Measurements from ENCODE around the gene ICOS. TPM values are rescaled to one million over a fixed set of nuclear protein-coding genes. Genes with fewer than 3 reads are reported as not detected.

ICOS gene
- total RNA-seq, 2 experiments from 2014 or later = 61.8 to 63.0 TPM

GRCh38 chr2:203900253-203900652 is 36.3 kb upstream of the ICOS start:
- no peaks in the 10 kb centered on the region for H3K27me3 Mint-ChIP-seq
- no peak for DNase-seq
- CTCF ChIA-PET = interaction anchor here (1.0 to 2.8 kb wide), 2 partner anchors 9 to 13 kb away, joined by 3 to 10 read pairs; no protein-coding TSS in a partner anchor
- POLR2A ChIA-PET = interaction anchor here (0.6 to 26.2 kb wide), 3 partner anchors 9 to 41 kb away, joined by 3 to 593 read pairs (median 3); partner anchors contain the start of gene CTLA4
- H3K27ac Mint-ChIP-seq = no peak overlapping the region
- H3K36me3 Mint-ChIP-seq (ENCODE audit: low read depth) = peaks cover 58% of the 10 kb centered on the region
- H3K4me3 Mint-ChIP-seq = no peak overlapping the region
- H3K9me3 Mint-ChIP-seq = peaks cover 30% of the 10 kb centered on the region
- H3K4me1 Mint-ChIP-seq = peaks cover 40% of the 10 kb centered on the region

GRCh38 chr2:203904022-203904421 is 32.5 kb upstream of the ICOS start:
- POLR2A ChIA-PET = interaction anchor here (2.6 to 26.2 kb wide), 2 partner anchors 17 to 30 kb away, joined by 11 to 593 read pairs; partner anchors contain the start of gene CTLA4
- H3K4me3 Mint-ChIP-seq = no peak overlapping the region
- peaks cover 29% of the 10 kb centered on the region for H3K9me3 Mint-ChIP-seq

GRCh38 chr2:203905656-203906055 is 30.9 kb upstream of the ICOS start:
- no peak for DNase-seq
- no peak overlapping the region for H3K27ac Mint-ChIP-seq
- no peak overlapping the region for H3K4me3 Mint-ChIP-seq
- H3K4me1 Mint-ChIP-seq = peaks cover 26% of the 10 kb centered on the region
- no peaks in the 10 kb centered on the region for H3K27me3 Mint-ChIP-seq
- ChIA-PET POLR2A (interaction anchor here (26.2 kb wide), 1 partner anchor 32 kb away, joined by 593 read pairs; the partner anchor contains the start of gene CTLA4), CTCF (interaction anchor here (0.6 kb wide), 1 partner anchor 137 kb away, joined by 3 read pairs; no protein-coding TSS in a partner anchor)
- peaks cover 25% of the 10 kb centered on the region for H3K9me3 Mint-ChIP-seq
- peaks cover 28% of the 10 kb centered on the region for H3K36me3 Mint-ChIP-seq (ENCODE audit: low read depth)

More at GRCh38 chr2:203904022-203904421, 32.5 kb upstream of the ICOS start:
- H3K36me3 Mint-ChIP-seq (ENCODE audit: low read depth) = peaks cover 42% of the 10 kb centered on the region
- no peaks in the 10 kb centered on the region for H3K27me3 Mint-ChIP-seq
- no peak for DNase-seq
- H3K4me1 Mint-ChIP-seq = peaks cover 19% of the 10 kb centered on the region
- no peak overlapping the region for H3K27ac Mint-ChIP-seq
- CTCF ChIA-PET = no interaction called here

- Mint-ChIP-seq H3K4me3 (no peak overlapping the region), H3K9me3 (peaks cover 9% of the 10 kb centered on the region), H3K27ac (no peak overlapping the region), H3K4me1 (peaks cover 26% of the 10 kb centered on the region), H3K27me3 (no peaks in the 10 kb centered on the region), H3K36me3 (ENCODE audit: low read depth) (peaks cover 11% of the 10 kb centered on the region)
- POLR2A ChIA-PET = interaction anchor here (1.6 to 4.1 kb wide), 3 partner anchors 22 to 36 kb away, joined by 3 to 94 read pairs (median 10); partner anchors contain the start of gene CTLA4
- DNase-seq = no peak
- CTCF ChIA-PET = interaction anchor here (1.2 to 4.6 kb wide), 4 partner anchors 21 to 94 kb away, joined by 4 to 93 read pairs (median 10); no protein-coding TSS in a partner anchor
Observed at GRCh38 chr2:203908066-203908796, 28.3 kb upstream of the ICOS start.

- H3K36me3 Mint-ChIP-seq (ENCODE audit: low read depth) = peaks cover 8% of the 10 kb centered on the region
- peaks cover 7% of the 10 kb centered on the region for H3K9me3 Mint-ChIP-seq
- ChIA-PET POLR2A (interaction anchor here (0.9 to 4.1 kb wide), 8 partner anchors 22 to 424 kb away, joined by 3 to 94 read pairs (median 6); partner anchors contain the start of gene CTLA4), CTCF (interaction anchor here (0.9 to 4.6 kb wide), 20 partner anchors 8 to 426 kb away, joined by 3 to 93 read pairs (median 8); partner anchors contain the start of gene CTLA4)
- H3K4me1 Mint-ChIP-seq = peaks cover 27% of the 10 kb centered on the region
- H3K27ac Mint-ChIP-seq = peak overlapping the region; percentile 69
- no peak for DNase-seq
- no peak overlapping the region for H3K4me3 Mint-ChIP-seq
- peaks cover under 1% of the 10 kb centered on the region for H3K27me3 Mint-ChIP-seq
Observed at GRCh38 chr2:203908797-203909185, 27.8 kb upstream of the ICOS start.

- peak overlapping the region; percentile 69 for H3K27ac Mint-ChIP-seq
- peaks cover 33% of the 10 kb centered on the region for H3K4me1 Mint-ChIP-seq
- ChIA-PET POLR2A (interaction anchor here (0.8 to 4.1 kb wide), 12 partner anchors 13 to 425 kb away, joined by 3 to 94 read pairs (median 4); partner anchors contain the start of gene CTLA4), CTCF (interaction anchor here (0.9 to 4.6 kb wide), 32 partner anchors 9 to 998 kb away, joined by 3 to 93 read pairs (median 5); partner anchors contain the start of genes CARF, CTLA4, CYP20A1 and WDR12)
- peaks cover 7% of the 10 kb centered on the region for H3K9me3 Mint-ChIP-seq
- peaks cover 3% of the 10 kb centered on the region for H3K27me3 Mint-ChIP-seq
- H3K4me3 Mint-ChIP-seq = peak overlapping the region; percentile 38
- no peak for DNase-seq
- peaks cover 8% of the 10 kb centered on the region for H3K36me3 Mint-ChIP-seq (ENCODE audit: low read depth)
Observed at GRCh38 chr2:203909261-203909967, 27.1 kb upstream of the ICOS start.

- Mint-ChIP-seq H3K27ac (no peak overlapping the region), H3K4me3 (no peak overlapping the region), H3K36me3 (ENCODE audit: low read depth) (peaks cover 4% of the 10 kb centered on the region), H3K9me3 (peaks cover 3% of the 10 kb centered on the region), H3K4me1 (peaks cover 39% of the 10 kb centered on the region), H3K27me3 (peaks cover 3% of the 10 kb centered on the region)
- CTCF ChIA-PET = interaction anchor here (0.9 to 4.6 kb wide), 28 partner anchors 9 to 998 kb away, joined by 3 to 93 read pairs (median 6); partner anchors contain the start of genes CARF, CTLA4, CYP20A1 and WDR12
- POLR2A ChIA-PET = interaction anchor here (0.8 to 4.1 kb wide), 10 partner anchors 13 to 425 kb away, joined by 3 to 94 read pairs (median 4); partner anchors contain the start of gene CTLA4
- no peak for DNase-seq
Observed at GRCh38 chr2:203909974-203910373, 26.6 kb upstream of the ICOS start.

GRCh38 chr2:203913947-203914346 is 22.6 kb upstream of the ICOS start:
- peaks cover 47% of the 10 kb centered on the region for H3K4me1 Mint-ChIP-seq
- no peak overlapping the region for H3K27ac Mint-ChIP-seq
- POLR2A ChIA-PET = interaction anchor here (0.8 to 1.9 kb wide), 4 partner anchors 21 to 41 kb away, joined by 3 to 7 read pairs (median 4); no protein-coding TSS in a partner anchor

GRCh38 chr2:203914546-203915182 is 21.9 kb upstream of the ICOS start:
- H3K27ac Mint-ChIP-seq = no peak overlapping the region
- CTCF ChIA-PET = interaction anchor here (1.2 to 1.5 kb wide), 3 partner anchors 14 to 100 kb away, joined by 3 to 9 read pairs (median 5); no protein-coding TSS in a partner anchor
- no peaks in the 10 kb centered on the region for H3K9me3 Mint-ChIP-seq
- no peak overlapping the region for H3K4me3 Mint-ChIP-seq
- peaks cover 3% of the 10 kb centered on the region for H3K27me3 Mint-ChIP-seq
- H3K4me1 Mint-ChIP-seq = peaks cover 40% of the 10 kb centered on the region
- no peak for DNase-seq
- POLR2A ChIA-PET = interaction anchor here (0.8 to 1.9 kb wide), 4 partner anchors 20 to 42 kb away, joined by 3 to 7 read pairs (median 4); no protein-coding TSS in a partner anchor
- no peaks in the 10 kb centered on the region for H3K36me3 Mint-ChIP-seq (ENCODE audit: low read depth)

More at GRCh38 chr2:203913947-203914346, 22.6 kb upstream of the ICOS start:
- Mint-ChIP-seq H3K4me3 (peak overlapping the region; percentile 29), H3K27me3 (peaks cover 3% of the 10 kb centered on the region), H3K9me3 (no peaks in the 10 kb centered on the region), H3K36me3 (ENCODE audit: low read depth) (no peaks in the 10 kb centered on the region)
- DNase-seq = no peak
- CTCF ChIA-PET = interaction anchor here (1.2 to 1.5 kb wide), 3 partner anchors 15 to 99 kb away, joined by 3 to 9 read pairs (median 5); no protein-coding TSS in a partner anchor

GRCh38 chr2:203915256-203915655 is 21.3 kb upstream of the ICOS start:
- POLR2A ChIA-PET = interaction anchor here (1.3 to 1.9 kb wide), 2 partner anchors 19 to 41 kb away, joined by 6 to 7 read pairs; no protein-coding TSS in a partner anchor
- H3K36me3 Mint-ChIP-seq (ENCODE audit: low read depth) = no peaks in the 10 kb centered on the region
- CTCF ChIA-PET = interaction anchor here (1.2 to 1.5 kb wide), 3 partner anchors 14 to 100 kb away, joined by 3 to 9 read pairs (median 5); no protein-coding TSS in a partner anchor
- H3K27ac Mint-ChIP-seq = no peak overlapping the region
- DNase-seq = no peak
- peaks cover 3% of the 10 kb centered on the region for H3K27me3 Mint-ChIP-seq
- no peak overlapping the region for H3K4me3 Mint-ChIP-seq
- H3K4me1 Mint-ChIP-seq = peaks cover 34% of the 10 kb centered on the region
- no peaks in the 10 kb centered on the region for H3K9me3 Mint-ChIP-seq

- ChIA-PET POLR2A (interaction anchor here (1.3 kb wide), 1 partner anchor 17 kb away, joined by 5 read pairs; no protein-coding TSS in a partner anchor), CTCF (no interaction called here)
- Mint-ChIP-seq H3K27me3 (peaks cover 4% of the 10 kb centered on the region), H3K4me3 (no peak overlapping the region), H3K4me1 (peaks cover 32% of the 10 kb centered on the region), H3K27ac (no peak overlapping the region), H3K9me3 (no peaks in the 10 kb centered on the region), H3K36me3 (ENCODE audit: low read depth) (no peaks in the 10 kb centered on the region)
- DNase-seq = no peak
Observed at GRCh38 chr2:203916756-203917155, 19.8 kb upstream of the ICOS start.

All from activated CD4-positive, alpha-beta memory T cell treated with anti-CD3 and anti-CD28 coated beads, Interleukin-2, amount 10 ng/mL, durations not matched to agents 7 days and 5 days (primary cell).